Mucosa of stomach (tissue), 1 donor: ENCODE data around the gene MEGF11.

ENCODE experiments used
- H3K27me3 ChIP-seq: one replicate; pipeline ENCODE4 v1.7.0; 2013; ENCODE audit warnings: mild to moderate bottlenecking, low read length; ENCODE audit not compliant: control insufficient read depth, insufficient read depth
- H3K36me3 ChIP-seq: one replicate; pipeline ENCODE4 v1.7.0; 2013; ENCODE audit warnings: low read length; ENCODE audit not compliant: control insufficient read depth, insufficient read depth
- H3K4me1 ChIP-seq: one replicate; pipeline ENCODE4 v1.7.0; 2013; ENCODE audit warnings: mild to moderate bottlenecking, low read length; ENCODE audit not compliant: control insufficient read depth, insufficient read depth
- H3K4me3 ChIP-seq: one replicate; pipeline ENCODE4 v1.7.0; 2013; ENCODE audit warnings: low read length
- H3K9ac ChIP-seq: one replicate; pipeline ENCODE4 v1.7.0; 2013; ENCODE audit warnings: mild to moderate bottlenecking, low read length, moderate library complexity
- H3K9me3 ChIP-seq: one replicate; pipeline ENCODE4 v1.7.0; 2013; ENCODE audit warnings: mild to moderate bottlenecking, low read length, moderate library complexity; ENCODE audit not compliant: control insufficient read depth
- donor health status: Pancreatic carcinoma.

Gene MEGF11

GRCh38 chr15:66154581-66154980, 99.0 kb downstream of the MEGF11 start:
- no peaks in the 10 kb centered on the region for H3K9me3 ChIP-seq
- no peak overlapping the region for H3K4me3 ChIP-seq
- peaks cover 9% of the 10 kb centered on the region for H3K27me3 ChIP-seq
- no peaks in the 10 kb centered on the region for H3K4me1 ChIP-seq
- H3K9ac ChIP-seq = no peak overlapping the region
- H3K36me3 ChIP-seq = no peaks in the 10 kb centered on the region

GRCh38 chr15:66153549-66154415, 99.8 kb downstream of the MEGF11 start:
- Histone ChIP-seq H3K4me3 (no peak overlapping the region), H3K27me3 (peaks cover 9% of the 10 kb centered on the region), H3K9ac (no peak overlapping the region), H3K36me3 (no peaks in the 10 kb centered on the region), H3K9me3 (no peaks in the 10 kb centered on the region), H3K4me1 (no peaks in the 10 kb centered on the region)

GRCh38 chr15:66152650-66153049, 100.9 kb downstream of the MEGF11 start:
- H3K27me3 ChIP-seq = peaks cover 9% of the 10 kb centered on the region
- no peaks in the 10 kb centered on the region for H3K4me1 ChIP-seq
- no peaks in the 10 kb centered on the region for H3K9me3 ChIP-seq
- no peak overlapping the region for H3K9ac ChIP-seq
- no peaks in the 10 kb centered on the region for H3K36me3 ChIP-seq
- H3K4me3 ChIP-seq = no peak overlapping the region

GRCh38 chr15:66151809-66152208, 101.7 kb downstream of the MEGF11 start:
- no peaks in the 10 kb centered on the region for H3K36me3 ChIP-seq
- H3K9ac ChIP-seq = no peak overlapping the region
- no peaks in the 10 kb centered on the region for H3K9me3 ChIP-seq
- no peaks in the 10 kb centered on the region for H3K4me1 ChIP-seq
- peaks cover 9% of the 10 kb centered on the region for H3K27me3 ChIP-seq
- H3K4me3 ChIP-seq = no peak overlapping the region

GRCh38 chr15:66149871-66150270, 103.7 kb downstream of the MEGF11 start:
- Histone ChIP-seq H3K9me3 (no peaks in the 10 kb centered on the region), H3K4me3 (no peak overlapping the region), H3K36me3 (no peaks in the 10 kb centered on the region), H3K27me3 (peaks cover 9% of the 10 kb centered on the region), H3K4me1 (no peaks in the 10 kb centered on the region), H3K9ac (no peak overlapping the region)

GRCh38 chr15:66148187-66148586, 105.4 kb downstream of the MEGF11 start:
- Histone ChIP-seq H3K4me1 (no peaks in the 10 kb centered on the region), H3K4me3 (no peak overlapping the region), H3K9ac (no peak overlapping the region), H3K36me3 (no peaks in the 10 kb centered on the region), H3K27me3 (peaks cover 9% of the 10 kb centered on the region), H3K9me3 (no peaks in the 10 kb centered on the region)

- Histone ChIP-seq H3K36me3 (no peaks in the 10 kb centered on the region), H3K9me3 (no peaks in the 10 kb centered on the region), H3K4me3 (no peak overlapping the region), H3K27me3 (peaks cover 9% of the 10 kb centered on the region), H3K9ac (no peak overlapping the region), H3K4me1 (no peaks in the 10 kb centered on the region)
These were observed 106.1 kb downstream of the MEGF11 start for GRCh38 chr15:66147440-66147839.

GRCh38 chr15:66145726-66146182, 107.8 kb downstream of the MEGF11 start:
- no peak overlapping the region for H3K9ac ChIP-seq
- H3K27me3 ChIP-seq = no peaks in the 10 kb centered on the region
- no peaks in the 10 kb centered on the region for H3K36me3 ChIP-seq
- H3K4me3 ChIP-seq = no peak overlapping the region
- H3K4me1 ChIP-seq = no peaks in the 10 kb centered on the region
- no peaks in the 10 kb centered on the region for H3K9me3 ChIP-seq

- no peaks in the 10 kb centered on the region for H3K27me3 ChIP-seq
- no peak overlapping the region for H3K9ac ChIP-seq
- H3K36me3 ChIP-seq = no peaks in the 10 kb centered on the region
- H3K4me1 ChIP-seq = no peaks in the 10 kb centered on the region
- H3K4me3 ChIP-seq = no peak overlapping the region
- no peaks in the 10 kb centered on the region for H3K9me3 ChIP-seq
These were observed 108.4 kb downstream of the MEGF11 start for GRCh38 chr15:66144978-66145725.

- H3K4me3 ChIP-seq = no peak overlapping the region
- H3K36me3 ChIP-seq = no peaks in the 10 kb centered on the region
- H3K27me3 ChIP-seq = no peaks in the 10 kb centered on the region
- H3K9ac ChIP-seq = no peak overlapping the region
- no peaks in the 10 kb centered on the region for H3K4me1 ChIP-seq
- H3K9me3 ChIP-seq = no peaks in the 10 kb centered on the region
These were observed 111.3 kb downstream of the MEGF11 start for GRCh38 chr15:66142285-66142684.

GRCh38 chr15:66139591-66140207, 113.9 kb downstream of the MEGF11 start:
- Histone ChIP-seq H3K4me1 (no peaks in the 10 kb centered on the region), H3K4me3 (no peak overlapping the region), H3K27me3 (no peaks in the 10 kb centered on the region), H3K36me3 (no peaks in the 10 kb centered on the region), H3K9ac (no peak overlapping the region), H3K9me3 (no peaks in the 10 kb centered on the region)
